Inferior parietal cortex (tissue), 1 donor: ENCODE data around the gene FRG2.
"Not testable (repeated sequence)": the region's sequence is repeated elsewhere in the genome, so short reads cannot be mapped to it uniquely, and the experiment has no call there.

ENCODE experiments used
- DNase-seq: peaks from one replicate; pipeline ENCODE4 v3.0.0-alpha.2; 2016; ENCODE audit errors: extremely low spot score

FRG2 gene

DNA sequence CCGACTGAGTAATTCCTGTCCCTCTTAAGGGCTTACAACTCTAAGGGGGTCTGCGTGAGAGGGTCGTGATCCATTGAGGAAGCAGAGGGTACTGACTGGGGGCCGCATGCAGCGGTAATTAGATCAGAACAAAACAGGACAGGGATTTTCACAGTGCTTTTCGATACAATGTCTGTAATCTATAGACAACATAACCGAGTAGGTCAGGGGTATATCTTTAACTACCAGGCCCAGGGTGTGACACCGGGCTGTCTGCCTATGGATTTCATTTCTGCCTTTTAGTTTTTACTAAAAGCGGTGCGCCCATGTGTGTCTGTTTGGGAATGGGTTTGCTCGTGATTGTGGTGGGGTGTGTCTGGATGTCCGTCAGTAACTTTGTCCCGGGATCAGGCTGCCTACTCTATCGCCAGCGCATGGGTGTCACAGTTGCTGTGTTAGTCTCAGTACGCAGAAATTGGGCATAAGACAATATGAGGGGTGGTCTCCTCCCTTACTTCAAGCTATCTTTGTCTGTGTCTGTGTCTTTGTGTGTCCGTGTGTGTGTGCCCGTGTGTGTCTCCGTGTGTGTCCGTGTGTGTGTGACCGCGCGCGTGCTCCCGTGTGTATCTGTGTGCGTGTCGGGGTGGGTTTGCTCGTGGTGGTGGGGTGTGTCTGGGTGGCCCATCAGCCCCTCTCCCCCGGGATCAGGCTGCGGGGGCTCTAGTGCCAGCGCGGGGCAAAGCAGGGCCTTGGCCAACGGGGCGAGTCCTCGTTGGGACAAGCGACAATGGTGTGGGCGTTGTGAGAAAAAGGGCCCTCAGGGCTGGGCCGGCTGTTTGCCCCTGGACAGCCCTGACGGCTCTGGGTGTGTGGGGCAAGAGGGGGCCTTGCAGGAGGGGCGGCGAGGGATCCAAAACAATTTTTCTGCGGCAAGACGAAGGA is 10.4 kb downstream of the FRG2 start:
- no peak for DNase-seq

DNA sequence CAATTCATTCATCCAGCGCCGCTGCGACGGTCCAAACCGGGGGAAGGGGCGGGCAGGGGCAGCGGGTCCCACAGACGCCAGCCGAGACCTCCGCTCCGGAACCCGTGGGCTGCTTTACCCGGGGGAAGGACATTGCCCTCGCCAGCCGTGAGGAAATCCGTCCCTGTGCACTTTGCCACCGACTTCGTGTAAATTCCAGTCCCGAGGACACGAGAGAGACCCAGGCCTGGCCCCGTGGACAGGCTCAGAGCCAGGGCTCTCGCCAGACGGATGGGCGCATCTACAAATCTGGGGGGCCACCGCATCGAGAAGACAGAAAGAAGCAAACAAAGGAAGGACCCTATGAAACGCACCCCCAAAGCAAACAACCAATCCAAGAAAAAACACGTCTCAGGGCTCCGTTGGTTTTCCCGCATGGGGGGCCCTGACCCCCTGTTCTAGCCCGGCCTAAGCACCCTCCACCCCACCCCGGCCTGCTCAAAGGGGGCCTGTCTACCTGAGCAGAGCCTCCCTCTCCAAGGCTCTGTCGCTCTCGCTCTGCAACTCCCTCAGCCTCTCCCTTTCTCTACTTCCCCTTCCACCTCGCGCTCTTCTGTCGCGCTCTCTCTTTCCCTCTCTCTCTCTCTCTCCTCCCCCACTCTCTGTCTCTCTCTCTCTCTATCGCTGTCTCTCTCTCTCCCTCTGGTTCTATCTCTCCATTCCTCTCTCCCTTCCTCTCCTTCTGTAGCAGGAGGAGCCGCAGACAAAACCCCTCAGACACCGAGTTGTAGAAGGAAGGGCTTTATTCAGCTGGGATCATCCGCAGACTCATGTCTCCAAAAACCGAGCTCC is 11.3 kb downstream of the FRG2 start:
- DNase-seq: no peak

DNA sequence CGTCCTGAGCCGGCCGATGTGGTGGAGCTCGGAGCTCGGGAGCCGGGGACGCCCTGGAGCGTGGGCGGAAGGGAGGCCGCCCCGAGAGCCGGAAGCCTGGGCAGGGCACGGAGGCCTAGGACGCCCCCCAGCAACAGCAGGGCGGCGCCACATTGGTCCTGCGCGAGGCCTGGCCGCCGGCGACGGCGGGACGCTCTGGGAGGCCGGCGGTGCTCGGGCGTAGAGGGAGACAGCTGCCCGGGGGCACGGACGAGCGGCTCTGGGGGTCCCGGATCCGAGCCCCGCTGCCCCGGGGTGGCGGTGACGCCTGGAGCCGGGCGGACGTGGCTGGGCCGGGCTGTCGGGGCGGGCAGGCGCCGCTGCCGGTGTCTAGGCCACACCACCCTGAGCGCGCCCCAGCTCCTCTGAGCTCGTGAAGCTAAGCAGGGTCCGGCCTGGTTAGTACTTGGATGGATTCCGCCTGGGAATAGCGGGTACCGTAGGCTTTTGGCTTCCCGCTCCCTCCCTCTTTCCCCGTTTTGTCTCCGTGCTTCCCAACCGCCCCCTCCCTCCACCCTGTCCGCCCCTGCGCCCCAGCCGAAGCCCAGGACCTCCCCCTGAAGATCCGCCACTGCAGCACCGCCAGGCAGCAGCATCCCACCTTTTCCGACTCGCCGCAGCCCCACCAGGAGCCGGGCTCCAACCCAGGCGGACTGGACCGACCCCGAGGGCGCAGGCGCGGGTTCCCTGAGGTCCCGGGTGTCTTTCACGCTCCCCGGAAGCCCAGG is 12.1 kb downstream of the FRG2 start:
- no peak for DNase-seq

DNA sequence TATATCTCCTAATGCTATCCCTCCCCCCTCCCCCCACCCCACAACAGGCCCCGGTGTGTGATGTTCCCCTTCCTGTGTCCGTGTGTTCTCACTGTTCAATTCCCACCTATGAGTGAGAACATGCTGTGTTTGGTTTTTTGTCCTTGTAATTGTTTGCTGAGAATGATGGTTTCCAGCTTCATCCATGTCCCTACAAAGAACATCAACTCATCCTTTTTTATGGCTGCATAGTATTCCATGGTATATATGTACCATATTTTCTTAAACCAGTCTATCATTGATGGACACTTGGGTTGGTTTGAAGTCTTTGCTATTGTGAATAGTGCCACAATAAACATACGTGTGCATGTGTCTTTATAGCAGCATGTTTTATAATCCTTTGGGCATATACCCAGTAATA is 37.1 kb downstream of the FRG2 start:
- DNase-seq: not testable (repeated sequence)

DNA sequence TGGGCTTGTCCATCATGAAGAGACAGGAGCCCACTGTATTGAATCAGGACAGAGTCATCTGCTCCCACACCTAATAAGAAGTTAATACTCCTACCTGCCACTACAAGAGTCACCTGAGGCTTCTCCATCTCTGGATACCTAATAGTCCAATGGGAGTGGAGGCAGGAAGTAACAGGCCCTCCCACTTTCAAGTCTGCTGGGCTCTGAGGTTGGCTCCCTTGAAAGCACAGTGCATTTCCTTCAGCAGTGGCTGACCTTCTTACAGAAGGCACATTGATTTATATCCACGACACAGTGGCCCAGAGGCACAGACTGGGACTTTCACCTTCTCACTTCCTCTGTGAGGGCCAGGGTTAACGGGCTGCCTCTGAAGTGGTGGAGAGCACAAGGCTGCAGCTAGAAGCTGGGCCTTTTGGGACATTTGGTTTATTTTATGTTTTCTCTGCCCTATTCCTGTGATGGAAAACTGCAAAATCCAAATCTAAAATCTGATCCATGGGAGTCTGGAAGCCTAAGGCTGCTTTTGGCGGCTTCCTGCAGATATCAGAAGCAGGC is 38.1 kb downstream of the FRG2 start:
- DNase-seq: no peak

DNA sequence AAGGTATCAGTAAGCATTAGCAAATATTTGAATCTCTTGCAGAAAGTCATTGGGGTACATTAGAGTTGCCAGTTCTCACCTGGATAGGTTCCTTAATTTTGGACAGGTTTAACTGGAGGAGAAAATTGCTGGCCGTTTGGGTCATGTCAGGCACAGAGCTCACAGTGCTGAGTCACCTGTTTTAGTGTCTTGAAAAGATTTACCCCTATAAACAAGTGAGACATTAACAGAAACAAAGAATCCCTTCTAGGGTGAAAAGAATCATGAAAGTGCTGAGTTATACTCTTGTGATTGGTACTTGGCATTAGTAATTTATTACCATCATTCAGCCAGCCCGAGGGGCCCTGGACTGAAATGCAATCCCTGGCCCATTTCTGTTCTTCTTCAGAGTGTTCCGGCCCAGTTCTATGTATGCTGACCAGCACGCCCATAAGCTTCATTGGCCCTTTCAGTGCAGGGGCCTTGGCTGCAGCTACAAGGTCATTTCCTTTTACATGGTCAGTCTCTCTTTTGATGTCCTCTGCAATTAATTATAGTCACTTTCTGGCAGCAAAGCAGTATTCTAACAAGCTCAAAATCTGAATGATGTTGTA is 41.3 kb downstream of the FRG2 start:
- DNase-seq: not testable (repeated sequence)

DNA sequence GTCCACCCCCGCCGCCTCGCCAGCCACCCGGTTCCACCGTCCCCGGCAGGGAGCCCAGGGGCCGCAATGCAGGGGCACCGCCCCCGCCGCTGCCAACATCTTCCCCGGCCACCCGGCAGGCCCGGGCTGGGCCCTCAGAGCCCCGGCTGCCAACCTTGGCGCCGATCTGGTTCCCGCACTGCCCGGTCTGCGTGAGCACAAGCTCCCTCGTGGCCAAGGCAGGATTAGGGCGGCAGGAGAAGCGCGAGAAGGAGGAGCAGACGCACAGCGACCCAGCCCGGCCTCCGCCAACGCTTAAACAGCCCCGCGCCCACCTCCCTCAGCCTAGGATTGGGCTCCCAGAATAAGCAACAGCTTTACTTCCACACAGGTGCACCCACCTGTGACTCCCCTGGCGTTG is 42.4 kb downstream of the FRG2 start:
- DNase-seq: not testable (repeated sequence)

DNA sequence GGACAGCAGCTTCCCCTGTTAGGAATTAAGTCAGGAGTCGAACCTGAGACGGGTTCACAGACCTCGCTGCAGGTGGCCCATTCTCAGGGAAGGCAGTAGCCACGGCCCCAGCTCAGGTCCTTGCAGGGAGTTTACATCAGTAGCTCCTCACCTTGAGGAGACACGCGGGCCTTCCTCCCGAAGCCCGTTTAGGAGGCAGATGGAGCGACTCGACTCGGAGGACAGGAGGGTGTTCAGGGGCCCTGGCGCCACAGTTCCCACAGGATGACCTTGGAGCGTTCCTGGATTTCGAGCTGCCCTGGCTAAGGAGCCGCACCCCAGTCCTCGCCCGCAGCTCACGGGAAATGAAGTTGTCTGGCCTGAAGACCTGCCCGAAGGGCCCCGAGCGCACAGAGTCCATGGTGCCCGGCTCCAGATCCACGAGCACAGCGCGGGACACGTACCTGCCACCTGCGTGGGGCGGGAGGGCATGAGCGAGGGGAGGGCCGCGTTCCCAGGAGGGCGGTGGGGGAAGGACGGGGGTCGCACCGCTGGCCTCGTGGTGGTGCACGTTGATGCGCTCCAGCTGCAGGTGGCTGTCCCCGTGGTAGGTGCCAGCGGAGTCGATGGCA is 43.0 kb downstream of the FRG2 start:
- not testable (repeated sequence) for DNase-seq

DNA sequence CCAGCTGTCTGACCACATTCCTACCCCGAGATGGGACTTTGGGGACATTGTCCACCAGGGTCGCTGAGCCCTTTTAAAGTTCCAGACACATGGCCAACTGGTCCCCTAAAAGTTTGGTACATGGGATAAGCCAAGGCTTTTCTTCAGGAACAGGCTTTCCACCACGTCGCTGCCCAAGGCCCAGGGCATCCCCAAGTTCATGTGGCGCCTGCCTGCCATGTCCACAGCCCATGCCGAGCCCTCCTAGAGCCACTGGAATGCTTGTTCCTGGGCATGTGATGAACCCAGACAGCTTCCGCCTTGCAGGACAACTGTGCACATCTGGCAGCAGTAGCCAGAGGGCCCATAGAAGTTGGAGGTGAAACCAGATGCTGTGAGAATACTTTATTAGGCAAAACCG is 45.1 kb downstream of the FRG2 start:
- no peak for DNase-seq

DNA sequence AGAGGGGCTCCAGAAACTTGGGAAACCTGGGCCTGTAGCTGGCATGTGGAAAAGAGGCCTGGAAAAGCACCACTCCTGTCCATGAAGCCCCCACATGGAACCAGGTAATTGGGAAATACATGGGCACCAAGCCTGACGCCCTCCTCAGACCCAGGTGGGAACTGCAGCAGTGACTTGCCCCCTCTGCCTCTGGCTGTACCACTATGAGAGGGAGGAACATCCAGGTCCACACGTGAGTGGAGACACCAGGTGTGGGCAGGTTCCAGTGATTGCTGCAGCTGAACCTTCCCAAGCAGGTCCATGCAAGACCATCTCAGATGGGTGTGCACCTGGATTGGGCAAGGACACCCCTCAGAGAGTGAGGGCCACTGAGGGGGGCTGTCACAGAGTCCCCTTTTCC is 46.8 kb downstream of the FRG2 start:
- DNase-seq: not testable (repeated sequence)

DNA sequence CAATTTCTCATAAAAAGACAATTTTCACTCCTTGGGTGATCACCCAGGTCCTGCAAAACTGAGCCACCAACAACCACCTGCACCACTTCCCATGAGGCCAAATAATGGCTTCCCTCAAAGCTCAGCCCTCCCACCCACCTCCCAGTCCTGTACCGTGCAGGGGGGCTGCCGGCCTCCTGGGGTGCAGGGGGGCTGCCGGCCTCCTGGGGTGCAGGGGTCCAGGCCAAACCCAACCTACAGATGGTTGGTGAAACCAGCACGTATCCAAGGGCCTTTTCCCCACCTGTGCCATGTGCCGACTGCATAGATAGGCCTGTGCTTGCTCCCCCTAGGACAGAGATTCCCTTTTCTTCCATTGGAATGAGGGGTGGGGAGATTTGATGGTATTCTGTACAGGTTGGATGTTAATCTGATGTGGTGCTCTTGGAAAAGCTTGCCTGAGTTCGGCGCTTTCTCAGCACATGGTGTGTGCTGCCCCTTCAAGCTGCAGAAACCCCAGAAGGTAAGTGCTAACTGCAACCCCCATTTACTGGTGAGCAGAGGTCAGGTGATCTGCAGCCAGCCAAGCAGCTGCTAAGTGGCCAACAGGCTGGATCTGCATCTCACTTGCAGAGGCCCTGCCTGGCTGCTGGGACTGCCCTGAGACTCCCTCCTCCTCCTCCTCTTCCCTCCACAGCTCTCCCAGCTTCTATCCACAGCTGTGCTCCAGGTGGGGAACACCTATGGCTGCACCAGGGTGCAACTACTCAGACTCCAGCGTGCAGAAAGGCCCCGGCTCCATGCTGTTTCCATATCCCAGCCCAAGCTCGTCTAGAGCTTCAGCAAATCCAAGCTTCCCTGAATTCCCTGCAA is 47.6 kb downstream of the FRG2 start:
- no peak for DNase-seq
